ENCODE measurements around the gene NUBP1. TPM values are rescaled to one million over a fixed set of nuclear protein-coding genes. Genes with fewer than 3 reads are reported as not detected.

NUBP1 gene
- total and polyA plus RNA-seq, 9 of the 15 experiments (the other 6 are each of a cell fraction or from before 2014, with no cell fraction given) = 17.2 to 55.1 (median 35.6) TPM

DNA sequence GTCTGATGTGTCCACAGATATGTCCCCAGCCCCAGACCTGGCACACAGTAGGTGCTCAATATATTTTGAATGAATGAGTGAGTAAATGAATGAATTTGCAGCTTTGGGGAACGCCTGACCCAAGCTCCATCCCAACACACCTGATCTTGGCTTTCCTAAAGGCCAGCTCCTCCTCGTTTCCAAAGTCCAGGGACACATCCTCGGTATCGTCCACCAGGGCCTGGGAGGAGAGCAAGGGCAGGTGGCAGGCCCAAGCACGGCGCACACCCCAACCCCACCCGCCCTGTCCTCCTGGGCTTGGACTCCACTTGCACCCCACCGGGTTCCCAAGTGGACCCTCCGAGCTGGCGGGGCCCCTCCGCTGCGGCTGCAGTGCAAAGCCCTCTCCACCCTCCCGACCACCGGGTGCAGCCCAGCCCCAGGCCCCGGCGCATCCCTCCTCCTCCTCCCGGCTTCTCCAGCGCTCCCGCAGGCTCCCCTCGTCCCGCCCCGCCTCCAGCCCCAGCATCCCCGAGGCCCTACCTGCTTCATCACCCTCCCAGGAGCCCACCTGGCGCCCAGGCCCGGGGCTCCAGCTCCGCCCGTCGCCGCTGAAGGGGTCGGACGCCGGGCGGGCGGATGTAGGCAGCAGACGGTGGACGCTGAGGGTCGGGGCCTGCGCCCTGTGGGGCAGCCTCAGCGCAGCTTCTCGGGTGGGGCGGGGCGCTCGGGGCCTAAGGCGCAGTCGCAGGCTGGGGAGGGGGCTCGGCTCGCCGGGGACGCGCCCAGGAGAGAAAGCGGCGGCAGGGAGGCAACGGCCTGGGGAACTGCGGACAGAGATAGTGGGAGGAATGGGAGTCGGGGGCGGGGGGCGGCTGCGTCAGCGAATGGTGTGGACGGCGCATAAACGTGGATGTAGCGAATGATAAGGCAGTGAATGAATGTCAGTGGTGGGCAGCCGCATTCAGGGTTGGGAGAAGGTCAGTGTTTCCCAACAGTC is 74.6 kb downstream of the NUBP1 start, which contains the start of gene TVP23A (continued):
- TF ChIP-seq, protein P1, sequence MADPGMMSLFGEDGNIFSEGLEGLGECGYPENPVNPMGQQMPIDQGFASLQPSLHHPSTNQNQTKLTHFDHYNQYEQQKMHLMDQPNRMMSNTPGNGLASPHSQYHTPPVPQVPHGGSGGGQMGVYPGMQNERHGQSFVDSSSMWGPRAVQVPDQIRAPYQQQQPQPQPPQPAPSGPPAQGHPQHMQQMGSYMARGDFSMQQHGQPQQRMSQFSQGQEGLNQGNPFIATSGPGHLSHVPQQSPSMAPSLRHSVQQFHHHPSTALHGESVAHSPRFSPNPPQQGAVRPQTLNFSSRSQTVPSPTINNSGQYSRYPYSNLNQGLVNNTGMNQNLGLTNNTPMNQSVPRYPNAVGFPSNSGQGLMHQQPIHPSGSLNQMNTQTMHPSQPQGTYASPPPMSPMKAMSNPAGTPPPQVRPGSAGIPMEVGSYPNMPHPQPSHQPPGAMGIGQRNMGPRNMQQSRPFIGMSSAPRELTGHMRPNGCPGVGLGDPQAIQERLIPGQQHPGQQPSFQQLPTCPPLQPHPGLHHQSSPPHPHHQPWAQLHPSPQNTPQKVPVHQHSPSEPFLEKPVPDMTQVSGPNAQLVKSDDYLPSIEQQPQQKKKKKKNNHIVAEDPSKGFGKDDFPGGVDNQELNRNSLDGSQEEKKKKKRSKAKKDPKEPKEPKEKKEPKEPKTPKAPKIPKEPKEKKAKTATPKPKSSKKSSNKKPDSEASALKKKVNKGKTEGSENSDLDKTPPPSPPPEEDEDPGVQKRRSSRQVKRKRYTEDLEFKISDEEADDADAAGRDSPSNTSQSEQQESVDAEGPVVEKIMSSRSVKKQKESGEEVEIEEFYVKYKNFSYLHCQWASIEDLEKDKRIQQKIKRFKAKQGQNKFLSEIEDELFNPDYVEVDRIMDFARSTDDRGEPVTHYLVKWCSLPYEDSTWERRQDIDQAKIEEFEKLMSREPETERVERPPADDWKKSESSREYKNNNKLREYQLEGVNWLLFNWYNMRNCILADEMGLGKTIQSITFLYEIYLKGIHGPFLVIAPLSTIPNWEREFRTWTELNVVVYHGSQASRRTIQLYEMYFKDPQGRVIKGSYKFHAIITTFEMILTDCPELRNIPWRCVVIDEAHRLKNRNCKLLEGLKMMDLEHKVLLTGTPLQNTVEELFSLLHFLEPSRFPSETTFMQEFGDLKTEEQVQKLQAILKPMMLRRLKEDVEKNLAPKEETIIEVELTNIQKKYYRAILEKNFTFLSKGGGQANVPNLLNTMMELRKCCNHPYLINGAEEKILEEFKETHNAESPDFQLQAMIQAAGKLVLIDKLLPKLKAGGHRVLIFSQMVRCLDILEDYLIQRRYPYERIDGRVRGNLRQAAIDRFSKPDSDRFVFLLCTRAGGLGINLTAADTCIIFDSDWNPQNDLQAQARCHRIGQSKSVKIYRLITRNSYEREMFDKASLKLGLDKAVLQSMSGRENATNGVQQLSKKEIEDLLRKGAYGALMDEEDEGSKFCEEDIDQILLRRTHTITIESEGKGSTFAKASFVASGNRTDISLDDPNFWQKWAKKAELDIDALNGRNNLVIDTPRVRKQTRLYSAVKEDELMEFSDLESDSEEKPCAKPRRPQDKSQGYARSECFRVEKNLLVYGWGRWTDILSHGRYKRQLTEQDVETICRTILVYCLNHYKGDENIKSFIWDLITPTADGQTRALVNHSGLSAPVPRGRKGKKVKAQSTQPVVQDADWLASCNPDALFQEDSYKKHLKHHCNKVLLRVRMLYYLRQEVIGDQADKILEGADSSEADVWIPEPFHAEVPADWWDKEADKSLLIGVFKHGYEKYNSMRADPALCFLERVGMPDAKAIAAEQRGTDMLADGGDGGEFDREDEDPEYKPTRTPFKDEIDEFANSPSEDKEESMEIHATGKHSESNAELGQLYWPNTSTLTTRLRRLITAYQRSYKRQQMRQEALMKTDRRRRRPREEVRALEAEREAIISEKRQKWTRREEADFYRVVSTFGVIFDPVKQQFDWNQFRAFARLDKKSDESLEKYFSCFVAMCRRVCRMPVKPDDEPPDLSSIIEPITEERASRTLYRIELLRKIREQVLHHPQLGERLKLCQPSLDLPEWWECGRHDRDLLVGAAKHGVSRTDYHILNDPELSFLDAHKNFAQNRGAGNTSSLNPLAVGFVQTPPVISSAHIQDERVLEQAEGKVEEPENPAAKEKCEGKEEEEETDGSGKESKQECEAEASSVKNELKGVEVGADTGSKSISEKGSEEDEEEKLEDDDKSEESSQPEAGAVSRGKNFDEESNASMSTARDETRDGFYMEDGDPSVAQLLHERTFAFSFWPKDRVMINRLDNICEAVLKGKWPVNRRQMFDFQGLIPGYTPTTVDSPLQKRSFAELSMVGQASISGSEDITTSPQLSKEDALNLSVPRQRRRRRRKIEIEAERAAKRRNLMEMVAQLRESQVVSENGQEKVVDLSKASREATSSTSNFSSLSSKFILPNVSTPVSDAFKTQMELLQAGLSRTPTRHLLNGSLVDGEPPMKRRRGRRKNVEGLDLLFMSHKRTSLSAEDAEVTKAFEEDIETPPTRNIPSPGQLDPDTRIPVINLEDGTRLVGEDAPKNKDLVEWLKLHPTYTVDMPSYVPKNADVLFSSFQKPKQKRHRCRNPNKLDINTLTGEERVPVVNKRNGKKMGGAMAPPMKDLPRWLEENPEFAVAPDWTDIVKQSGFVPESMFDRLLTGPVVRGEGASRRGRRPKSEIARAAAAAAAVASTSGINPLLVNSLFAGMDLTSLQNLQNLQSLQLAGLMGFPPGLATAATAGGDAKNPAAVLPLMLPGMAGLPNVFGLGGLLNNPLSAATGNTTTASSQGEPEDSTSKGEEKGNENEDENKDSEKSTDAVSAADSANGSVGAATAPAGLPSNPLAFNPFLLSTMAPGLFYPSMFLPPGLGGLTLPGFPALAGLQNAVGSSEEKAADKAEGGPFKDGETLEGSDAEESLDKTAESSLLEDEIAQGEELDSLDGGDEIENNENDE (IDR thresholded peaks at IDR 0.05; ENCODE audit: low read depth, low read length) = no peak
- TF ChIP-seq DACH1 (IDR thresholded peaks at IDR 0.05; ENCODE audit: partially characterized antibody) = no peak
- no peak for TF ChIP-seq ZKSCAN8 (CRISPR knock-in tag; IDR thresholded peaks at IDR 0.05)
- TF ChIP-seq NFIX (CRISPR knock-in tag; IDR thresholded peaks at IDR 0.05; ENCODE audit: low read depth) = no peak
- no peak for TF ChIP-seq MCM3 (IDR thresholded peaks at IDR 0.05)
- TF ChIP-seq ZNF75A (CRISPR knock-in tag; IDR thresholded peaks at IDR 0.05) = no peak
- TF ChIP-seq ZNF584 (CRISPR knock-in tag; IDR thresholded peaks at IDR 0.05; ENCODE audit: low read depth) = no peak
- no peak for TF ChIP-seq STAG1 (CRISPR knock-in tag; IDR thresholded peaks at IDR 0.05; ENCODE audit: borderline replicate concordance)
- 0 out of 2 replicates have a peak, but pooled peaks have one; percentile 47 for TF ChIP-seq ZKSCAN1 (IDR thresholded peaks at IDR 0.05; ENCODE audit: low read depth, low read length)
- peak; percentile 21 to 22; a peak in 1 of 4 replicates for TF ChIP-seq NRF1 (conservative IDR thresholded peaks at IDR 0.05 in 1 of 2, IDR thresholded peaks at IDR 0.05 in 1 of 2)
- TF ChIP-seq CBFA2T3 (IDR thresholded peaks at IDR 0.05) = peak; percentile 66

Measured in K562 (cell line).